ENCODE measurements around the gene PTPRE.

The PTPRE gene

DNA sequence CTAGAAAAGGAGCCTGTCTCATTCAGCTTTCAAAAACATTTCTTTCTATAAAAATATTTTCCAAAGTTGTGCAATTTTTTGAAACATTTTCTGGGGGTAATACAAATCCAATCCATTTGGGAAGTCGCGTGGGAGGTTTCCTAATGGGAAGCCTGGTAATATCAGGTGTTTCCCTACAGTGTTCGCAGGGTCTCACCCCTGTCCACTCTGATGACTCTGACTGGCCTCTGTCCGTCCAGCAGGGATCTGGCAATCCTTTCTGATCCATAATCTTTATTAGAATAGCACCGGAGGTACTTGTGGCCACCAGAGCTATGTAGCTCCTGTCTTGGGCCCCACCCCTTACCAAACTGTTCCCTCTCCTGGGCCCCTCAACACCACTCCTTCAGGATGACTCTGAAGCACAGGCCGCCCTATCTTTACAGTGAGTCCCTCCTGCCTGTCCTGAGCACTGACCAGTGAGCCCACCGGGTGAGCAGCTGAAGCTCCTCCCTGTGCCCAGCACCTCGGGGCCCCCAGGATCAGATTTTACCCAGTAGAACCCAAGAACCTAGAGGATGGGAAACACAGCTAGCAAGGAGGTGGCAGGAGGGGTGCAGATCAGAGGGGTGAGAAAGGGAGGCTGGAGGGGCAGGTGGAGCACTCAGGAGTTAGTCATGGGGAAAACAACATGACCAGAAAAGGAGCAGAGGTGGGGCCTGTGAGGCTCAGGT is 84.8 kb downstream of the PTPRE start:
- TF ChIP-seq, protein P1, sequence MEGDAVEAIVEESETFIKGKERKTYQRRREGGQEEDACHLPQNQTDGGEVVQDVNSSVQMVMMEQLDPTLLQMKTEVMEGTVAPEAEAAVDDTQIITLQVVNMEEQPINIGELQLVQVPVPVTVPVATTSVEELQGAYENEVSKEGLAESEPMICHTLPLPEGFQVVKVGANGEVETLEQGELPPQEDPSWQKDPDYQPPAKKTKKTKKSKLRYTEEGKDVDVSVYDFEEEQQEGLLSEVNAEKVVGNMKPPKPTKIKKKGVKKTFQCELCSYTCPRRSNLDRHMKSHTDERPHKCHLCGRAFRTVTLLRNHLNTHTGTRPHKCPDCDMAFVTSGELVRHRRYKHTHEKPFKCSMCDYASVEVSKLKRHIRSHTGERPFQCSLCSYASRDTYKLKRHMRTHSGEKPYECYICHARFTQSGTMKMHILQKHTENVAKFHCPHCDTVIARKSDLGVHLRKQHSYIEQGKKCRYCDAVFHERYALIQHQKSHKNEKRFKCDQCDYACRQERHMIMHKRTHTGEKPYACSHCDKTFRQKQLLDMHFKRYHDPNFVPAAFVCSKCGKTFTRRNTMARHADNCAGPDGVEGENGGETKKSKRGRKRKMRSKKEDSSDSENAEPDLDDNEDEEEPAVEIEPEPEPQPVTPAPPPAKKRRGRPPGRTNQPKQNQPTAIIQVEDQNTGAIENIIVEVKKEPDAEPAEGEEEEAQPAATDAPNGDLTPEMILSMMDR (IDR thresholded peaks at IDR 0.05), result no peak
- H3K4me3 ChIP-seq, result no peak overlapping the region
- DNase-seq, result no peak
- H3K27ac ChIP-seq, result peak overlapping the region; percentile 27 to 57
- no peaks in the 10 kb centered on the region for H3K27me3 ChIP-seq
- no peaks in the 10 kb centered on the region for H3K36me3 ChIP-seq
- H3K9me3 ChIP-seq, result no peaks in the 10 kb centered on the region
- intact Hi-C loops (cut with DNase I; ENCODE audit: low total_unique reads), result no loop called here
- H3K4me1 ChIP-seq, result peaks cover 0 to 29% (median 7%) of the 10 kb centered on the region in 4 donors

DNA sequence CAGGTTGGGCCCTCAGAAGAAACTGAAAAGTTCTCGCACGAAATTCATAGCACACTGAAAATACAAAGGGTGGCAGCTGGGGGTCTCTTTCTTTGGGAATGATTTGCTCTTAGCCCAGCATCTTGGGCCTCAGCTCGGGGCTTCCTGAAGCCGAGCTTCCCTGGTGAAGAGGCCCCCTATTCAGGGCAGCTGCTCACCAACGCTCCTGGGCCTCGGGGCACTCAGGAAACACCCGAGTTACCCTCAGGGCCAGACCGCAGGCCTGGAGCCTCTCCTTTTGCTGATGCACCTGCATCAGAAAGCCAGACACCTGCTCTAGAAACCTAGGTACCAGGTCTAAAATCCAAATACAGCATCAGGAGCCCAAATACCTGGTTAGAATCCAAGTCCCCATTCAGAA is 85.5 kb downstream of the PTPRE start:
- intact Hi-C loops (cut with DNase I; ENCODE audit: low total_unique reads), result no loop called here
- Histone ChIP-seq H3K27me3 (no peaks in the 10 kb centered on the region), H3K9me3 (no peaks in the 10 kb centered on the region), H3K36me3 (no peaks in the 10 kb centered on the region), H3K4me3 (no peak overlapping the region), H3K4me1 (peaks cover 0 to 29% (median 9%) of the 10 kb centered on the region in 4 donors), H3K27ac (peak overlapping the region in 1 of 2 donors; percentile 57)
- TF ChIP-seq, protein P1 (IDR thresholded peaks at IDR 0.05), result no peak
- no peak for DNase-seq

DNA sequence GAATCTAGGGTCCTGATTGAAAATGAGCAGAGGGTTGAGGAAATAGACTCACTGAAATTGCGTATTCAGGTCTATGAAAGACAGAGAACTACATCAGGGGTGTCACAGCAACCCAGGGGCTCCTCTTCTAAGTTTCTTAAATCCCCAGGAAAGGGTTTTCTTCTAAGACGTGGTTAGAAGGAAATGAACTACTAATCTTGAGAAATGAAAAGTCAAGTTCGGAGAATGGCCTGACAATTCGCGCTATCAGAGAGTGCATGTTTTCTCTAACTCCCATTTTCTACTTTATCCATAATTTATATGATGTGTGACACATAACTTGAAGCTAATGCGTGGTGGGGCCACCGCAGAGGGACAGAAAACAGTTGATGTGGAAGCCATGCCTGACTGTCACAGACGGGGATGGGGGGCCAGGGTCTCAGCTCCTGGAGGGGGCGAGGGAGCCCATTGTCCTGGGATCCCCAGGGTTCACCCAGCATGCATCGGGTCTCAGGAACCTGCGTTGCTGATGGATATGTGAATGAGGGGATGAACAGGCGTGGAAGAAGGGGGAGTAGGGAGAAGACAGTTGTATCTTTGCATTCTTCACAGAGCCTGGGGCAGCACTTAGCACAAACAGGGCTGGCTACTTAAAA is 86.3 kb downstream of the PTPRE start:
- TF ChIP-seq, protein P1 (IDR thresholded peaks at IDR 0.05), result no peak
- intact Hi-C loops (cut with DNase I; ENCODE audit: low total_unique reads), result no loop called here
- no peaks in the 10 kb centered on the region for H3K9me3 ChIP-seq
- H3K4me1 ChIP-seq, result peaks cover 0 to 29% (median 9%) of the 10 kb centered on the region in 4 donors
- no peak for DNase-seq
- H3K27ac ChIP-seq, result no peak overlapping the region
- H3K4me3 ChIP-seq, result no peak overlapping the region
- no peaks in the 10 kb centered on the region for H3K27me3 ChIP-seq
- H3K36me3 ChIP-seq, result no peaks in the 10 kb centered on the region

DNA sequence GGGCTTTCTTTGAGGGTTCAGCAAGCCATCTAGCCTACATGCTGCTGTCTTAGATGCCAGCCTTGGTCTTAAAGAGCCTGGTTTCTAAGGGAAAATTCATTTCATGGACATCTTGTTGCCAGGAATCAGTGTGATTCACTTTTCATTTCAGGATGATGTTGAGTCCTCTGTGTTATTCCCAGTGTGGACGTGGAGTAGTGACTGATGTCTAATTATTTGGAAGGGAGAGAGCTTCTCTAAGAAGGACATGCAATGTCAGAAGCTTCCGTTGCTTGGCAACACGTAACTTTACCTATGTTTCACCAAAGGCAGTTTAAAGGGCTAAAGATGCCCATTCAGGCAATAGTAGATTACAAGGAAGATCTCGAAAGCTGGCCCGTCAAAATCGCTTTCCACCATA is 89.0 kb downstream of the PTPRE start:
- Histone ChIP-seq H3K4me3 (no peak overlapping the region), H3K36me3 (no peaks in the 10 kb centered on the region), H3K27me3 (no peaks in the 10 kb centered on the region), H3K27ac (no peak overlapping the region), H3K9me3 (no peaks in the 10 kb centered on the region), H3K4me1 (peaks cover 0 to 13% (median 9%) of the 10 kb centered on the region in 4 donors)
- intact Hi-C loops (cut with DNase I; ENCODE audit: low total_unique reads), result no loop called here
- DNase-seq, result no peak
- TF ChIP-seq, protein P1 (IDR thresholded peaks at IDR 0.05), result no peak

DNA sequence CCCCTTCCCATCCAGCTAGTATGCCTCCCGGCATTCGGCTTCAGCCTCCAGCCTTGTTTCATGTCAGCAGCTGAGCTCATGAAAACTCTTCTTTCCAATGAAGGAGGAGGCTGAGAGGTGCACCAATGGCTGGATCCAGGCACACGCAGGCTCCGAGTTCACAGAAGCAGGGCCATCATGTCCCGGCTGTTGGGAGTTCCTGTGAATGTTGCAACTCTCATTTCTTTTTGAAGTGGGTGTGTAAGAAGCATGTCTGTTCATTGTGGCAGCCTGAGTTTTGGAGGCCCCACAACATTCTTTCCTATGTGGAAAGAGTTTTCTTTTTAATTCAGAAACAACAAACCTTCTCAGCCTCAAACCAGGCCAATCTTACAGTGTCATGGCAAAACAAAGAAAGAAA is 89.7 kb downstream of the PTPRE start:
- intact Hi-C loops (cut with DNase I; ENCODE audit: low total_unique reads), result no loop called here
- Histone ChIP-seq H3K4me1 (peaks cover 0 to 13% (median 5%) of the 10 kb centered on the region in 4 donors), H3K27ac (no peak overlapping the region), H3K9me3 (no peaks in the 10 kb centered on the region), H3K27me3 (peaks cover 0 to 3% of the 10 kb centered on the region in 2 donors), H3K36me3 (no peaks in the 10 kb centered on the region), H3K4me3 (no peak overlapping the region)
- TF ChIP-seq, protein P1 (IDR thresholded peaks at IDR 0.05), result no peak
- DNase-seq, result no peak

All from tibial artery (tissue), 4 donors.